A549 (cell line): Measurements from ENCODE around the gene MLC1. TPM values are rescaled to one million over a fixed set of nuclear protein-coding genes. Genes with fewer than 3 reads are reported as not detected.

ENCODE experiments used
- ATAC-seq, 2 experiments: fragments of 200-7000 bp in 1 of 2; fragments of >200 bp in 1 of 2; cut with Nextera tagmentation in 1 of 2; cut with Tn5 transposase in 1 of 2; 3 replicates each; pipeline versions ENCODE4 v1.8.0 to v1.9.1; 2018 to 2020; ENCODE audit warnings: mild to moderate bottlenecking in 1 of 2, moderate library complexity in 1 of 2
- CTCF ChIA-PET: fragments of 300-600 bp; sonication (Branson Sonifier 250); formaldehyde crosslinking; extraction: SDS; loops from one replicate; lab custom pipeline; 2021; ENCODE audit warnings: antibody characterized with exemption, inconsistent platforms; lab: Yijun Ruan, JAX
- POLR2A ChIA-PET: fragments of 350-600 bp; formaldehyde crosslinking; extraction: SDS; loops from one replicate; lab custom pipeline; 2021; ENCODE audit warnings: antibody characterized with exemption, inconsistent platforms; lab: Yijun Ruan, JAX
- DNase-seq, 2 experiments: peaks; one replicate each; pipeline versions ENCODE4 v3.0.0 to v3.0.0-alpha.2; 2011 to 2016; ENCODE audit warnings: low read depth in 1 of 2, low spot score in 1 of 2
- FAIRE-seq: peaks from 2 replicates; lab custom pipeline; 2011; peaks lifted over from hg19 to GRCh38; lab: Jason Lieb, UNC
- H3K27ac ChIP-seq, 2 experiments: fragments of >200 bp; sonication (Bioruptor Twin); formaldehyde crosslinking; 3 replicates each; pipeline ENCODE4 v1.5.1; 2016 to 2017
- H3K4me1 ChIP-seq: fragments of >200 bp; sonication (Bioruptor Twin); formaldehyde crosslinking; 3 replicates; pipeline ENCODE4 v1.6.1; 2016
- H3K4me2 ChIP-seq: fragments of >200 bp; sonication (Bioruptor Twin); formaldehyde crosslinking; 3 replicates; pipeline ENCODE4 v1.6.1; 2016
- H3K4me3 ChIP-seq: fragments of >200 bp; sonication (Bioruptor Twin); formaldehyde crosslinking; 3 replicates; pipeline ENCODE4 v1.5.1; 2016
- H3K9me3 ChIP-seq: fragments of >200 bp; sonication (Bioruptor Twin); formaldehyde crosslinking; 3 replicates; pipeline ENCODE4 v1.6.1; 2016
- ATOH8 ChIP-seq: fragments of 250-450 bp; sonication (Bioruptor Pico); IDR thresholded peaks from 2 replicates; pipeline ENCODE4 v1.5.0; 2020; ENCODE audit warnings: low read depth, mild to moderate bottlenecking, moderate library complexity
- BCL3 ChIP-seq: fragments of >200 bp; sonication (Bioruptor Twin); formaldehyde crosslinking; IDR thresholded peaks from 3 replicates; pipeline ENCODE4 v1.6.1; 2016
- CBX2 ChIP-seq: fragments of 200-600 bp; sonication (generic); IDR thresholded peaks from 2 replicates; pipeline ENCODE4 v1.6.1; 2016; ENCODE audit warnings: low read depth, mild to moderate bottlenecking, borderline replicate concordance
- CEBPB ChIP-seq, 2 experiments: fragments of >200 bp in 1 of 2; sonication (Bioruptor Twin) in 1 of 2; formaldehyde crosslinking in 1 of 2; IDR thresholded peaks; 2 replicates each; pipeline ENCODE4 v1.6.1; 2012 to 2016
- CHD4 ChIP-seq: fragments of 200-600 bp; sonication (generic); IDR thresholded peaks from 2 replicates; pipeline ENCODE4 v1.6.1; 2016; ENCODE audit warnings: antibody characterized with exemption, mild to moderate bottlenecking, borderline replicate concordance
- E2F6 ChIP-seq: IDR thresholded peaks from 2 replicates; pipeline ENCODE4 v1.6.1; 2012; ENCODE audit warnings: low read depth, borderline replicate concordance
- EHF ChIP-seq: fragments of 250-450 bp; sonication (Bioruptor Pico); IDR thresholded peaks from 2 replicates; pipeline ENCODE4 v1.5.0; 2020; ENCODE audit warnings: mild to moderate bottlenecking
- ESRRA ChIP-seq: fragments of 150-350 bp; IDR thresholded peaks from 2 replicates; pipeline ENCODE4 v1.6.1; 2014; ENCODE audit warnings: mild to moderate bottlenecking, low read length, borderline replicate concordance
- FOSB ChIP-seq: fragments of 250-450 bp; sonication (Bioruptor Pico); IDR thresholded peaks from 2 replicates; pipeline ENCODE4 v1.5.0; 2020; ENCODE audit warnings: mild to moderate bottlenecking, moderate library complexity
- HMGXB4 ChIP-seq: fragments of 250-450 bp; sonication (Bioruptor Pico); IDR thresholded peaks from 2 replicates; pipeline ENCODE4 v1.5.0; 2021; ENCODE audit warnings: mild to moderate bottlenecking, moderate library complexity, borderline replicate concordance
- HOXB13 ChIP-seq: fragments of 250-450 bp; sonication (Bioruptor Pico); IDR thresholded peaks from 2 replicates; pipeline ENCODE4 v1.5.0; 2020; ENCODE audit warnings: low read depth, mild to moderate bottlenecking, moderate library complexity
- HOXB5 ChIP-seq: fragments of 250-450 bp; sonication (Bioruptor Pico); IDR thresholded peaks from 2 replicates; pipeline ENCODE4 v1.5.0; 2020; ENCODE audit warnings: mild to moderate bottlenecking, moderate library complexity
- MYC ChIP-seq: IDR thresholded peaks from 2 replicates; pipeline ENCODE4 v1.6.1; 2012; ENCODE audit warnings: mild to moderate bottlenecking, inconsistent platforms, low read length, improper control_type of control experiment, borderline replicate concordance
- RAD21 ChIP-seq, 2 experiments: fragments of >200 bp in 1 of 2; sonication (Bioruptor Twin) in 1 of 2; formaldehyde crosslinking in 1 of 2; IDR thresholded peaks in 1 of 2; conservative IDR thresholded peaks in 1 of 2; 2 replicates in 1 of 2; 3 replicates in 1 of 2; pipeline ENCODE4 v1.6.1; 2012 to 2018; ENCODE audit warnings: inconsistent platforms in 1 of 2
- RFX5 ChIP-seq: fragments of 450-650 bp; IDR thresholded peaks from 2 replicates; pipeline ENCODE4 v1.7.1; 2014; ENCODE audit warnings: antibody characterized with exemption, mild to moderate bottlenecking, moderate library complexity
- SMC3 ChIP-seq: fragments of >200 bp; sonication (Bioruptor Twin); formaldehyde crosslinking; IDR thresholded peaks from 3 replicates; pipeline ENCODE4 v1.6.1; 2018; ENCODE audit warnings: inconsistent platforms
- SREBF2 ChIP-seq: fragments of 450-650 bp; IDR thresholded peaks from 2 replicates; pipeline ENCODE4 v1.6.1; 2014; ENCODE audit warnings: mild to moderate bottlenecking, moderate library complexity
- ZSCAN20 ChIP-seq: fragments of 250-450 bp; sonication (Bioruptor Pico); IDR thresholded peaks from 2 replicates; pipeline ENCODE4 v1.8.0; 2022; ENCODE audit warnings: mild to moderate bottlenecking, moderate library complexity
- WGBS: methylation state at CpG from one replicate; pipeline ENCODE4 v1.1.6; 2017; ENCODE audit errors: missing lambda C conversion rate; 5-methylcytosine and 5-hydroxymethylcytosine counted together
- polyA plus RNA-seq, 4 experiments: library from polyadenylated mRNA; depleted of rRNA in 3 of 4; stranded (reverse); fragments of >200 nt; fragmentation: RNase III in 1 of 4; extraction: RNeasy Plus Mini Kit Qiagen cat#74134 plus additional on column Dnase treatment in 1 of 4; gene quantifications; 2 replicates in 3 of 4; 3 replicates in 1 of 4; pipeline ENCODE4 v1.2.3, GENCODE V29; 2011 to 2017

Gene MLC1
- polyA plus RNA-seq, 2 of the 4 experiments (the other 2 are of a cell fraction), result not detected

- no peak for TF ChIP-seq E2F6
These were observed 1.7 kb downstream of the MLC1 start (continued) for GRCh38 chr22:50083462-50084079.

GRCh38 chr22:50082961-50083461 is 2.2 kb downstream of the MLC1 start:
- TF ChIP-seq FOSB (CRISPR knock-in tag), result no peak
- no peak for TF ChIP-seq MYC
- TF ChIP-seq CBX2, result no peak
- no peak for TF ChIP-seq BCL3
- TF ChIP-seq SREBF2, result no peak
- no peak for TF ChIP-seq HOXB13 (CRISPR knock-in tag)
- TF ChIP-seq HMGXB4 (CRISPR knock-in tag), result no peak
- TF ChIP-seq ATOH8 (CRISPR knock-in tag), result no peak
- no peak for TF ChIP-seq ESRRA
- no peak for TF ChIP-seq ZSCAN20 (CRISPR knock-in tag)
- no peak for TF ChIP-seq E2F6
- no peak for TF ChIP-seq RFX5
- TF ChIP-seq RAD21 (conservative IDR thresholded peaks at IDR 0.05 in 1 of 2, IDR thresholded peaks at IDR 0.05 in 1 of 2), result no peak
- no peak for TF ChIP-seq HOXB5 (CRISPR knock-in tag)
- no peak for TF ChIP-seq EHF (CRISPR knock-in tag)
- no peak for TF ChIP-seq CHD4
- no peak for TF ChIP-seq CEBPB (IDR thresholded peaks at IDR 0.05)
- TF ChIP-seq SMC3, result no peak
- no peaks in the 10 kb centered on the region for H3K9me3 ChIP-seq
- ChIA-PET CTCF (interaction anchor here (1.2 kb wide), 1 partner anchor 18 kb away, joined by 3 read pairs; no protein-coding TSS in a partner anchor), POLR2A (no interaction called here)
- FAIRE-seq (no peak), DNase-seq (no peak), ATAC-seq (no peak)
- H3K27ac ChIP-seq, result no peak overlapping the region
- WGBS, result 69% methylated on average over 15 of the region's 21 CpGs
- H3K4me1 ChIP-seq, result no peaks in the 10 kb centered on the region
- no peak overlapping the region for H3K4me2 ChIP-seq
- H3K4me3 ChIP-seq, result no peak overlapping the region
